GM18951 (cell line): ENCODE measurements around the gene ITCH.

Source experiments
- POLR2A ChIP-seq: IDR thresholded peaks from 4 replicates; pipeline ENCODE4 v1.6.1; 2011; ENCODE audit warnings: mild to moderate bottlenecking; ENCODE audit not compliant: insufficient read length, insufficient read depth; ENCODE audit errors: extremely low read depth
- in situ Hi-C: fragments of 300-500 bp; cut with MboI; formaldehyde crosslinking; loops from one replicate; pipeline ENCODE4 v1.12.0; 2022; ENCODE audit warnings: low sequenced_read_pairs, mixed read lengths, inconsistent platforms; ENCODE audit not compliant: unreplicated experiment

The ITCH gene

DNA sequence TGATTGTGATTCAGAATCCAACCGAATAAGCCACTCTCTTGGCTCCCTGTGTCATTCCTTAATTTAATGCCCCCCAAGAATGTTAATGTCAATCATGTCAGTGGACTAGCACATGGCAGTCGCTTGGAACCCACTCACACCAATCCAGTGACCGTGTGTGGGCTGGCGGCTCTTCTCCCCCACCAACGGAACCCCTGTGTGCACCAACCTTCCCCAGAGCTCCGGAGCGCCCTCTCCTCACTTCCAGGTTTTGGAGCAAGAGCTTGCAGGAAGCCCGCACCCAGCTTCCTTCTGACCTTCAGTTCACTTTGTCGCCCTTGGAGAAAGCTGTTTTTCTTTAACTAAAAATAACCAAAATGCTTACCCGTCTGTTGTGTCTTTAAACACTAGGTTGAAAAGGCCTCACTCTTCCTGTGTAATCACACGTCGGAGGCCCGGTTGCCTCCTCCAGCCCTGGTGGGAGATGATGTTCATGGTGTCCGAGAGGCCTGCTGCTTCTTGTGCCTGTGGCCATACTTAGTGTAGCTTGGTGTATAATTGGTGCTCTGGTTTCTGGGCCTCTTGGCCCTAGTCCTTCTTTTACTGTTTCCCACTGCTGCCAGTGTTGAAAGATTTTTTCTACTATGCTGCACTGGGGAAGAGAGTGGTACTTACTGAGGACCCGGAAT lies 177.7 kb downstream of the ITCH start:
- in situ Hi-C loops: no loop called here
- no peak for TF ChIP-seq POLR2A

DNA sequence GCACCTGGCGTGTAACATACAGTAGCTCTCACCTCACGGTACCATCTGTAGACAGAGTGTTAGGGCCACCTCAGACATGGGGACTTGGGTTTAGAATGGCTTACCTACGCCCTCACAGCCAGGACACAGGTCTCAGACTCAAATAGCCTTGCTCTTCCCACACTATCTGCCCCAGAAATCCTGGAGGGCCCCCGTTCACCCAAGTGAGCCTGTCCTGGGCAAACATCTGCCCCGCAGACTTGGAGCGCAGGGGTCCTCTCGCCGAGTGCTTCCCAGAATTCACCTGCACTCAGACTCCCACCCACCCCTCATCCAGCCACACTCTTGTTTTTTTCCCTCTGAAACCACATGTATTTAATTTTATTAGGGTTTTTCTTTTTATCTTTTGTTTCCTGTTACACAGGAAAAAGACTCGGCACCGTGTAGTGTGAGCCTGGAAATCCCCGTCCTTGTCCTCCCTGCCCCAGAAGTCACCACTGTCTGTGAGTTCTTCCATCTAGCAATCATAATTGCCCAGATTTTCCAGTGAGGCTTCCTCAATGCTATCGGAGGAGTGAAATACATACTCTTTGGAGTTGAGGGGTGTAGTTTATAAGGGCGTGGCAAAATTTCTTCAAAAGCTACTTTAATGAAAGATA lies 178.3 kb downstream of the ITCH start:
- TF ChIP-seq POLR2A: no peak
- in situ Hi-C loops: no loop called here

DNA sequence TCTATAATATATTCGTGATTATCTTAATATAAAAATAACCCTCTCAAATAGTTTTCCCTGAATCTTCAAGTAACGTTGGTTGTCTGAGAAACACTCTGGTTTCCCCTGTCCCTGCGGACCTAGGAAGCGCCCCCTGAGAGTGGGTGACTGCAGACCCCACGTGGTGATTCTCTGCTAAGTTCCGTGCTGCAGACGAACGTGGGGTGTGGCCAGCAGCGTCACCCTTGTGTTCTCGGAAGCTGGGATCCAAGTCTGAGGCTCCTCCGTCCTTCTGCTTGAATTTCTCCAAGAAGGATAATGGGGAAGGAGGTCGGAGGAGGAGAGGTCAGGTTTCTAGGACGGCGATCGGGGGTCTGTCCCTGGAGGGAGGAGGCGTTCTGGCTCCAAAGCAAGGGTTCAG lies 178.8 kb downstream of the ITCH start:
- TF ChIP-seq POLR2A: no peak
- in situ Hi-C loops: no loop called here

DNA sequence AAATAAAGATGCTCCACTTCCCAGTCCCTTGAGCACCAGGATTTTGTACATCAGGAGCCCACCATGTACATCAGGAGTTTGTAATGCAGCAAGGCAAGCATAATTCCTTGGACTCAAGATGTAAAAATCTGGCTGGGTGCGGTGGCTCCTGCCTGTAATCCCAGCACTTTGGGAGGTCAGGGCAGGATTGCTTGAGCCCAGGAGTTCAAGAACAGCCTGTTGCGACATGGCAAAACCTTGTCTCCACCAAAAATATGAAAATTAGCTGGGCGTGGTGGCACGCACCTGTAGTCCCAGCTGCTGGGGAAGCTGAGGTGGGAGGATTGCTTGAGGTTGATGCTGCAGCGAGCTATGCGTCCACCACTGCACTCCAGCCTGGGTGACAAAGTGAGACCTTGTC lies 179.4 kb downstream of the ITCH start:
- TF ChIP-seq POLR2A: no peak
- in situ Hi-C loops: no loop called here

DNA sequence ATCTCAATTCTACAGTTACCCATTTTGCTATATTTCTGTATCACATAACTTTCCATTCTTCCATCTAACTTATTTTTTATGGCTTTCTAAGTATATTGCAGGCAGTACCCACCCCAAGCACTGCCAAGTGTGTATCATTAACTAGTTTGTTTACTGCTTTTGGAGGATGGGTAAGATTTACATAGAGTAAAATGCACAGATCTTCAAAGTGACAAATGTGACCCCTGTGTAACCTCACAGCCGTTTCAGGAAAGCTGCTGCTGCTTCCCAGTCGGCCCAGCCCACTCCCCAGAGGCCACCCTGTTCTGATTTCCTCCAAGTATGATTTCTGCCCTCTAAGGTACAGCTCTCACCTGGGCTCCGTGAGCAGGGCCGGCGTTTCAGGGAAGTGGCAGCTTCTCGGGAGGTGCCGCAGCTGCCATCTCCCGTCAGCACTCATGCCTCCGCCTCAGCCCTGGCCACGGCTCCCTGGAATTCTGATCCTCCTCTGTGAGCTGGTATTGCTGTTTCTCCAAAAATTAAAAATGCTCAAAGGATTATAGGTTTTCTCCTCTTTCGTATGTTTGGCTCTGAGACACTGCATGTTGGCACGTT lies 180.5 kb downstream of the ITCH start:
- no peak for TF ChIP-seq POLR2A
- in situ Hi-C loops: no loop called here

DNA sequence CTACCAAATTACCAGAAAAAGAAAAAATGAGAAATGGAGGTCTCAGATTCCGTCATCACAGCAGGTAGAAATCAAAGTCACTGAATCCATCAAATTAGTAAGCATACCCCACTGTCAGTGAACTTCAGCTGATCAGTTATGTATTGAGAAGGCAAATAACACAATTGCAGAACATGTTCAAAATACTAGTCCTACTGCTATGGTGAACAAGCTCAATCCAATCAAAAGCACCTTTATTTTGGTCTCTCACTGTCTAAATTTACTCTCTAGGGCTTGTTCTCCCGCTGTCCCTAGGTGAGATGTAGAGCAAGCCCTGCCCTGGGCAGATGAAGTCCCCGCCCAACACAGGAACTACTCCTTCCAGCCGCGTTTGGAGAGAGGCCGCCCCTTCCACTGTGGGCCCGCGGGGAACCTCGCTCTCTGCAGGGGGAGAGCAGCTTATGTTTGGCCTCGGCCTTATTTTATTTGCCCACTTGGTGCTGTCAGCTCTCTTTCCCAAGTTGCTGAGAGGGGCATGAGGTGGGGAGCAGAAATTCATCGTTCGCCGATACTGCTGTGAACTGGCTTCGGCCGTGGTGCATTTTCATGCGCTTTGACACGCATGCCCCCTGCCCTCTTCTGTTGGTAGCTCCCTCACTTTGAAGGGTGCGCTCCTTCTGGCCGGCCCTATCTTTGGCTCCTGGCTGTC lies 181.2 kb downstream of the ITCH start:
- TF ChIP-seq POLR2A: no peak
- in situ Hi-C loops: no loop called here

DNA sequence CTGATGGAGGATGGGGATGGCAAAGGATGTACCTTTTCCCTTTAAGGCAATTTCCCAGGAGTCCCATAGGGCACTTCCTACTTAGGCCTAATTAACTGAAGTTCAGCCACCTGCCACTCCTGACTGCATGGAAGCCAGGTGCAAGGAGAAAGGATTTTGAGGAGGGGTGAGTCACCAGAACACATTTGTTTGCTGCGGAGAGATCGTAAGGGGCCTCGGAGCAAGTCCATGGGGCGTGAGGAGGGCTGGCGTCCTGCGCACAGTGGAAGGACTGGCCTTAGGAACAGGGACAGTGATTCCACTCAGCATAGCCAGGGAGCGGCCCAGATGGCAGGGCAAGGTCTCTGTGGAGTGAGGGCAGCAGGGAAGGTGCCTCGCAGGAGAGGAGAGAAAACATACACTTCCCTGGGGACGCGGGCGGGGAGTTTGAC lies 183.7 kb downstream of the ITCH start:
- no peak for TF ChIP-seq POLR2A
- in situ Hi-C loops: no loop called here

DNA sequence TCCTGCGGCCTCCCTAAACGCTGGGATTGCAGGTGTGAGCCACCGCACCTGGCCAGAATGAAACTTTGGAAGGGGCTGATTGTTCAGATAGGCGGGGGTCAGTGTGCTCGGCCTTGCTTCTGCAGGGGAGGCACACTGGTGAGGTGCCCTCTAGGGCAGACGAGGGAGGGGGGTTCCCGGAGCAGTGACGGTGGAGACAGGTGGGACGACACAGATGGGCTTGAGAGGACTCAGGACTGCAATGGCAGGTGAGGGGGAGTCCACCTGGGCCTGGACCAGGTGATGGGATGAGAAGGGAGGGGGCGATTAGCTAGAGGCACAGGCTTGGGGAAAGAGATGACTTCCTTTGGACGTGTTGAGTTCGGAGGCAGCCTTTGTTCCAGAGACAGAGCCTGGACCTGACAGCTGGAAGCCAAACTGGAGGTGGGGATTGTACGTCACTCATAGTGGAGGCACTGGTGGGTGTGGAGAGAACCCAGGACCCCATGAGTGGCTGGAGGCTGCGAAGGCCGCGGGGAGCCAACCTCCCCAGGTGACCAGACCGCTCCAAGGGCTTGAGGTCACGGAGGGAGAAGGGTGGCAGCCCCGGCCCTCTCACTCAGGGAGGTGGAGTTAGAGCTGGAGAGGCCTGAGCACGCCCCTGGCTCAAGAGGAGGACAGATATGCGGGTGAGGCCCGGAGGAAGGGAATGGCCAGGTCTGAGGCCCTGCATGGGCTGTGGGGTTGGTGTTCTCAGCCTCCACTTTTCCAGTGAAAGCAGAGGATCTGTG lies 185.0 kb downstream of the ITCH start:
- no peak for TF ChIP-seq POLR2A
- in situ Hi-C loops: no loop called here

DNA sequence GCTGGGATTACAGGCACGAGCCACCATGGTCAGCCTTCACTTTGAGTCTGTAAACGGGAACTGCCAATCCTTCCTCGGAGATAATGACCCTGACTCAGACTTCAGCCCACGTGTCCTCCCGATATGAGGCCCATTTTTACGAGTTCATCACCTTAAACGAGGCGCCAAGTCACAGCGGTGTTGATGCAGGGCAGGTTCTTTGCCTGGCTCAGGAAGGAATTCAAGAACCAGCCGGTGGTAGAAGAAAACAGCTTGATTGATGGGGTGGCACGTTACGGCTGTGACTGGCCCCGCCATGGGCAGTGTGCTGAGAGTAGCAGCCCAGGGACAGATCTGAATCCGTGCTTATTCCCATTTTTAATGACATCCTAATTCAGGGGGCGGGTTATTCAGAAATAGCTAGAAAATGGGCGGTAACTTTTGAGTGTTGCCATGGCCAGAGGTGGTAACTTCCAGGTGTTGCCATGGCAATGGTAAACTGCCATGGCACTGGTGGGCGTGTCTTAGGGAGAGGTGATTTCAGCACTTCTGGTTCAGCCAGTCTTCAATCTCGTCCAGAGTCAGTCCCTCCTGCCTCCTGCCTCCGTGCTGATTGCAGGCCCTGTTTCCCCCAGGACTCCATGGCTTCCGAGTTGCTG lies 186.3 kb downstream of the ITCH start:
- TF ChIP-seq POLR2A: no peak
- in situ Hi-C loops: no loop called here

DNA sequence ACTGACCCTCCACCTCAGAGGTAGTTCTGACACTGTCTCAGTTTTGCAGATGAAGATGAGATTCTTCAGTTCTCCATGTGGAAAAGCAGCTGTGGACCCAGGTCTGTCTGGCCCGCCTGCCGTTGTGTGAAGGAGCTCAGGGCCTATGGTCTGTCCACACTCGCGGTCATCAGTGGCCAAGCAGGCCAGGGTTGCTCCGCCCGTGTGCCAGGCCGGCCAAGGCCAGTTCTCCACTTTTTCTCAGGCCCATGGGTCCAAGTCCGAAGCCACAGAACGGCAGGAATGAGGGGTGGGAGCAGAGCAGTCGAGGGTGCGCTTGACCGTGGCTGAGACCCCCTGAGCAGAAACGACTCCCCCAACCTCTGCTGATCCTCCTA lies 186.8 kb downstream of the ITCH start:
- no peak for TF ChIP-seq POLR2A
- in situ Hi-C loops: no loop called here

DNA sequence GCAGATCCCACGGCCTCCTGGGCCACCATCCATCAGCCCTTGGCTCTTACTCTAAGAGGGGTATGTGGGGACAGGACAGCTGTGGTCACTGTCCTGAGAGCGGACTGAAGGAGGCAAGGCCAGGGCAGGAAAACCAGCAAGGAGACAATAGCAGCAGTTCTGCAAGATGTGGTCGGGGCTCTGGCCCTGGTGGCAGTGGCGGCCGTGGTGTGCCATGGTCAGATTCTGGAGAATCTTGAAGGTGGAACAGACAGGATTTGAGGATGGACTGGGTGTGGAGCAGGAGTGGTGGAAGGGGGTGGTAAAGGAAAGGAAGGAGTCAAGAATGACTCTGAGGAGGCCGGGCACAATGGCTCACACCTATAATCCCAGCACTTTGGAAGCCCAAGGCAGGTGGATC lies 189.5 kb downstream of the ITCH start:
- TF ChIP-seq POLR2A: no peak
- in situ Hi-C loops: no loop called here

DNA sequence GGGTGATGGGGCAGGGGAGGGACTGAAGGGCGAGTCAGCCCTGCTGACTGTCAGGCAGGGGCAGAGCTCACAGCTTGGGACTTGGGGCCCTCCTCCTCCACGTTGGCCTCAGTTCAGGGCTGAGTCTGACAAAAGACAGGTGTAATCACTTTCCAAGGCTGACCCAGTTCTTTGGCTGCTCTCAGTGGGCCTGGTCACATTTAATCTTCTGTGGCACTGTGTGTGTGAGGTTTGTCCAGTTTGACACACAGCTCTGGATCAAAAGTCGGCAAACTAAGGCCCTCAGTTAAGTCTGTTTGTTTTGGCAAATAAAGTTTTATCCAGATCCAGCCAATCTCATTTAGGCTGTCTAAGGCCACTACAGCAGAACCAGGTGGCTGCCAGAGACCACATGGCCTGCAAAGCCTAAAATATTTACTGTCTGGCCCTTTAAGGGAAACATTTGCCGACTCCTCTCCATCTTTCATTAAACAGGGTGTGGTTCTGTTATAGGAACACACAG lies 190.3 kb downstream of the ITCH start:
- in situ Hi-C loops: no loop called here

DNA sequence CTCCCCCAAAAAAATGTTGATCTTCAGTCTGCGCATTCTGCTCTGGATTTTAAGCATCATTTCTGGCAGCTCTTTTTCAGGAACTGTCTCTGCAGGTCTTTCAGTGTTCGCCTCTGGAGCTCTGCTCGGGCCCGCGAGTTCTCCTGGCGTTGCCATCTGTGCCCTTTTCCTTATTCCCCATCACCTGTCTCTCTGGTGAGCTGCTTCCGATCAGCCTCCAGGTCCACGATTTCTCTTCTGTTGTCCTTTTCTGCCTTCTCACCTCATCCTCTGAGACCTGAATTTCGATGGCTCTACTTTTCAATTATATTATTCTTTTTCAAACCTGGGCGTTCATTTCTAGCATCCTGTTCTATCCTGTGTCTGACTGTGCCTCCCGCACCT lies 194.9 kb downstream of the ITCH start:
- TF ChIP-seq POLR2A: no peak
- in situ Hi-C loops: no loop called here

More for the DNA sequence above, 190.3 kb downstream of the ITCH start:
- no peak for TF ChIP-seq POLR2A
